Calu3 (cell line): ENCODE data around the gene PAX4. TPM values are rescaled to one million over a fixed set of nuclear protein-coding genes. Genes with fewer than 3 reads are reported as not detected.
"Not testable (repeated sequence)": the region's sequence is repeated elsewhere in the genome, so short reads cannot be mapped to it uniquely, and the experiment has no call there.

ENCODE experiments used
- BruUV-seq: library from RNA; stranded (reverse); fragments of 400-500 nt; replicated peaks from 2 replicates; lab custom pipeline; 2021; lab: Mats Ljungman, UMichigan
- CTCF ChIA-PET: fragments of 300-600 bp; sonication (Branson Sonifier 250); formaldehyde crosslinking; loops from one replicate; lab custom pipeline; 2022; ENCODE audit warnings: antibody characterized with exemption; lab: Charles Lee
- DNase-seq: peaks from one replicate; pipeline ENCODE4 v3.0.0; 2022
- H3K27ac Mint-ChIP-seq: one replicate; pipeline ENCODE4 v1.8.0; 2022; ENCODE audit warnings: mixed read lengths; ENCODE audit not compliant: unreplicated experiment
- H3K27me3 Mint-ChIP-seq: one replicate; pipeline ENCODE4 v1.8.0; 2022; ENCODE audit warnings: mixed read lengths; ENCODE audit not compliant: unreplicated experiment
- H3K36me3 Mint-ChIP-seq: one replicate; pipeline ENCODE4 v1.8.0; 2022; ENCODE audit warnings: mild to moderate bottlenecking, moderate library complexity, mixed read lengths; ENCODE audit not compliant: insufficient read depth, unreplicated experiment
- H3K4me1 Mint-ChIP-seq: one replicate; pipeline ENCODE4 v1.8.0; 2022; ENCODE audit warnings: mild to moderate bottlenecking, low read depth, mixed read lengths; ENCODE audit not compliant: unreplicated experiment
- H3K4me3 Mint-ChIP-seq: one replicate; pipeline ENCODE4 v1.8.0; 2022; ENCODE audit warnings: mild to moderate bottlenecking, low read depth, moderate library complexity, mixed read lengths; ENCODE audit not compliant: unreplicated experiment
- H3K9me3 Mint-ChIP-seq: one replicate; pipeline ENCODE4 v1.8.0; 2022; ENCODE audit warnings: low read depth, mixed read lengths; ENCODE audit not compliant: unreplicated experiment
- intact Hi-C: fragments of 100-400 bp; cut with micrococcal nuclease; formaldehyde crosslinking; loops from one replicate; pipeline ENCODE4 v1.10.0; 2022; ENCODE audit not compliant: unreplicated experiment
- total RNA-seq: library from RNA; stranded (reverse); gene quantifications from 2 replicates; pipeline ENCODE4 v1.2.3, GENCODE V29; 2022
- TF ChIP-seq, protein P1 (sequence below): fragments of 200-600 bp; IDR thresholded peaks from one replicate; pipeline ENCODE4 v1.8.0; 2022; ENCODE audit warnings: antibody characterized with exemption; ENCODE audit not compliant: unreplicated experiment

Gene PAX4
- total RNA-seq, 1 experiment from 2014 or later: not detected

DNA sequence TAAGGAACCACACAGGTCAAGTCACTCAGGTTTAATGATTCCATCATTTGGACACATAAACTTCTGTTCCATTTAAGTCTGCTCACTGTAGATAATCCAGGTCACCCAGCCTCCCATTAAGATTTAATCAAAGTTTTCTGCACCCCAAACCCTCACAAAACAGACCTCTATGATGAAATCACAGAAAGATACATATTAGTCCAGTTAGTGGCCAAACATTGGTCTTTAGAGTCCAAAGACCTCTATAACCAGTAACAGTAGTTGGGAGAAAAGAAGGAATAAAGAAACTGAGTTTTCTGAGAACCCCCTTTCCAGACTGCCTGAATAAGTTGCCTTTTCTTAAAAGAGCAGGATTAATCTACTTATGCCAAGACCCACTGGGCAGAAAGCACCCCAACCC is 37.3 kb downstream of the PAX4 start:
- peaks cover 14% of the 10 kb centered on the region for H3K36me3 Mint-ChIP-seq
- no TSS peak for BruUV-seq
- H3K4me1 Mint-ChIP-seq: peaks cover 26% of the 10 kb centered on the region
- no peak overlapping the region for H3K4me3 Mint-ChIP-seq
- intact Hi-C loops: loop anchor here (10.0 kb wide), 1 partner anchor 634 kb away; no protein-coding TSS in a partner anchor
- H3K9me3 Mint-ChIP-seq: no peaks in the 10 kb centered on the region
- H3K27ac Mint-ChIP-seq: no peak overlapping the region
- CTCF ChIA-PET: no interaction called here
- DNase-seq: no peak
- no peaks in the 10 kb centered on the region for H3K27me3 Mint-ChIP-seq
- TF ChIP-seq, protein P1, sequence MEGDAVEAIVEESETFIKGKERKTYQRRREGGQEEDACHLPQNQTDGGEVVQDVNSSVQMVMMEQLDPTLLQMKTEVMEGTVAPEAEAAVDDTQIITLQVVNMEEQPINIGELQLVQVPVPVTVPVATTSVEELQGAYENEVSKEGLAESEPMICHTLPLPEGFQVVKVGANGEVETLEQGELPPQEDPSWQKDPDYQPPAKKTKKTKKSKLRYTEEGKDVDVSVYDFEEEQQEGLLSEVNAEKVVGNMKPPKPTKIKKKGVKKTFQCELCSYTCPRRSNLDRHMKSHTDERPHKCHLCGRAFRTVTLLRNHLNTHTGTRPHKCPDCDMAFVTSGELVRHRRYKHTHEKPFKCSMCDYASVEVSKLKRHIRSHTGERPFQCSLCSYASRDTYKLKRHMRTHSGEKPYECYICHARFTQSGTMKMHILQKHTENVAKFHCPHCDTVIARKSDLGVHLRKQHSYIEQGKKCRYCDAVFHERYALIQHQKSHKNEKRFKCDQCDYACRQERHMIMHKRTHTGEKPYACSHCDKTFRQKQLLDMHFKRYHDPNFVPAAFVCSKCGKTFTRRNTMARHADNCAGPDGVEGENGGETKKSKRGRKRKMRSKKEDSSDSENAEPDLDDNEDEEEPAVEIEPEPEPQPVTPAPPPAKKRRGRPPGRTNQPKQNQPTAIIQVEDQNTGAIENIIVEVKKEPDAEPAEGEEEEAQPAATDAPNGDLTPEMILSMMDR: no peak

DNA sequence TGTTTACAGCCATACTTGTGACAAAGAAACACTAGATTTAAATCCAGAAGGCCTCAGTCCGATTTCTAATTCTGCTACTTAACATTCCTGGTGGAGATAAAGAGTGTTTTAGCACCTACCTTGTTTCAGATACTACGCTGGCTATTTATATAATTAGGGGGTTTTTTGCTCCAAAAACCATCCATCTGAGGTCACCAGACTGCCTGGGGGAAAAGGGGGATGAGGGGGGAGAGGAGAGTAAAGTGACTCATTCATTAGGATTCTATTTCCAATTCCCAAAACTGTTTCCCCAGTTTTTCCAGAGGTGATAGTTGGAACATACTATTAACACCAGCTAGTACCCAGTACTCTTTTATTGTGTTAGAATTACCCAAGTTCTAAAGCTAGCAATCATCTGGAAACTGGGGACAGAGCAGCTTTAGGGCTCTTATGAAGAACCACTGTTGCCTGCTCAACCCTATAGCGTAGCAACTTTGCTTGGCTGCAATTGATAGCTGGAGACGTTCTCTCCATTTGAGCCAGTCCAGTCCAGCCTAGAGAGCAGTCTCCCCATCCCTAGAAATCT is 39.1 kb downstream of the PAX4 start:
- Mint-ChIP-seq H3K4me3 (no peak overlapping the region), H3K9me3 (no peaks in the 10 kb centered on the region), H3K4me1 (peaks cover 14% of the 10 kb centered on the region), H3K36me3 (no peaks in the 10 kb centered on the region), H3K27ac (no peak overlapping the region), H3K27me3 (no peaks in the 10 kb centered on the region)
- no TSS peak for BruUV-seq
- TF ChIP-seq, protein P1: no peak
- intact Hi-C loops: no loop called here
- CTCF ChIA-PET: no interaction called here
- DNase-seq: no peak

GRCh38 chr7:127578036-127578684 is 39.8 kb downstream of the PAX4 start:
- no peak overlapping the region for H3K27ac Mint-ChIP-seq
- H3K9me3 Mint-ChIP-seq: no peaks in the 10 kb centered on the region
- CTCF ChIA-PET: no interaction called here
- BruUV-seq: no TSS peak
- H3K36me3 Mint-ChIP-seq: no peaks in the 10 kb centered on the region
- H3K4me3 Mint-ChIP-seq: no peak overlapping the region
- TF ChIP-seq, protein P1: no peak
- H3K4me1 Mint-ChIP-seq: peaks cover 8% of the 10 kb centered on the region
- no peak for DNase-seq
- intact Hi-C loops: no loop called here
- no peaks in the 10 kb centered on the region for H3K27me3 Mint-ChIP-seq

- no peak for DNase-seq
- intact Hi-C loops: no loop called here
- Mint-ChIP-seq H3K4me3 (no peak overlapping the region), H3K4me1 (no peaks in the 10 kb centered on the region), H3K9me3 (no peaks in the 10 kb centered on the region), H3K36me3 (no peaks in the 10 kb centered on the region), H3K27me3 (no peaks in the 10 kb centered on the region), H3K27ac (no peak overlapping the region)
- TF ChIP-seq, protein P1: no peak
- BruUV-seq: no TSS peak
- CTCF ChIA-PET: no interaction called here
Observed at GRCh38 chr7:127571741-127572505, 46.0 kb downstream of the PAX4 start.

DNA sequence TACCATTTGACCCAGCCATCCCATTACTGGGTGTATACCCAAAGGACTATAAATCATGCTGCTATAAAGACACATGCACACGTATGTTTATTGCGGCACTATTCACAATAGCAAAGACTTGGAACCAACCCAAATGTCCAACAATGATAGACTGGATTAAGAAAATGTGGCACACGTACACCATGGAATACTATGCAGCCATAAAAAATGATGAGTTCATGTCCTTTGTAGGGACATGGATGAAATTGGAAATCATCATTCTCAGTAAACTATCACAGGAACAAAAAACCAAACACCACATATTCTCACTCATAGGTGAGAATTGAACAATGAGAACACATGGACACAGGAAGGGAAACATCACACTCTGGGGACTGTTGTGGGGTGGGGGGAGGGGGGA is 49.9 kb downstream of the PAX4 start:
- H3K9me3 Mint-ChIP-seq: peaks cover 10% of the 10 kb centered on the region
- BruUV-seq, H3K4me3 Mint-ChIP-seq: not testable (repeated sequence)

More for the DNA sequence above, 49.9 kb downstream of the PAX4 start:
- H3K36me3 Mint-ChIP-seq, DNase-seq, CTCF ChIA-PET, H3K4me1 Mint-ChIP-seq, intact Hi-C loops, H3K27ac Mint-ChIP-seq: not testable (repeated sequence)
- H3K27me3 Mint-ChIP-seq: peaks cover 20% of the 10 kb centered on the region
